HepG2 (cell line): ENCODE data around the gene SLTM. TPM values are rescaled to one million over a fixed set of nuclear protein-coding genes. Genes with fewer than 3 reads are reported as not detected.
"Not testable (repeated sequence)": the region's sequence is repeated elsewhere in the genome, so short reads cannot be mapped to it uniquely, and the experiment has no call there.

Source experiments
- ATAC-seq: fragments of 200-7000 bp; cut with Tn5 transposase; 3 replicates; pipeline ENCODE4 v1.9.1; 2020; ENCODE audit warnings: mild to moderate bottlenecking, moderate library complexity
- BruUV-seq: library from RNA; stranded (reverse); fragments of 400-500 nt; replicated peaks from 2 replicates; lab custom pipeline; 2021; lab: Mats Ljungman, UMichigan
- CTCF ChIA-PET: fragments of 300-600 bp; formaldehyde crosslinking; extraction: SDS; loops from one replicate; lab custom pipeline; 2021; ENCODE audit warnings: low total read pairs, inconsistent platforms, low intra/inter-chr PET ratio; lab: Yijun Ruan, JAX
- POLR2A ChIA-PET: fragments of 350-600 bp; sonication (Branson Sonifier 250); formaldehyde crosslinking; loops from one replicate; lab custom pipeline; 2020; ENCODE audit warnings: antibody characterized with exemption, inconsistent platforms; lab: Yijun Ruan, JAX
- DNase-seq: peaks from one replicate; pipeline ENCODE4 v3.0.0-alpha.2; 2015; ENCODE audit warnings: low spot score
- FAIRE-seq: peaks from 3 replicates; lab custom pipeline; 2011; peaks lifted over from hg19 to GRCh38; lab: Jason Lieb, UNC
- H2AFZ ChIP-seq: one replicate; pipeline ENCODE4 v1.6.1; 2011; ENCODE audit warnings: low read length, inconsistent platforms
- H3K27ac ChIP-seq: fragments of 300-600 bp; 3 replicates; pipeline ENCODE4 v1.8.0; 2011; ENCODE audit warnings: mixed run types, mild to moderate bottlenecking, mixed read lengths, low read length, inconsistent platforms; ENCODE audit not compliant: insufficient read depth; ENCODE audit errors: extremely low read length
- H3K27me3 ChIP-seq, 2 experiments: fragments of 200-600 bp in 1 of 2; 2 replicates in 1 of 2; 3 replicates in 1 of 2; pipeline versions ENCODE4 v1.6.0 to v1.8.0; 2011; ENCODE audit warnings: low read length in 2 of 2, mild to moderate bottlenecking in 2 of 2, moderate library complexity in 2 of 2, inconsistent platforms in 1 of 2; ENCODE audit not compliant: insufficient read depth in 2 of 2, control insufficient read depth in 1 of 2
- H3K36me3 ChIP-seq, 2 experiments: fragments of 200-600 bp in 1 of 2; replicated peaks in 1 of 2; 2 replicates in 1 of 2; 3 replicates in 1 of 2; pipeline versions ENCODE4 v1.5.1 to v1.8.0; 2011; ENCODE audit warnings: low read length in 2 of 2, inconsistent platforms in 1 of 2; ENCODE audit not compliant: insufficient read depth in 2 of 2, control insufficient read depth in 1 of 2
- H3K4me1 ChIP-seq: 2 replicates; pipeline ENCODE4 v1.5.1; 2012; ENCODE audit warnings: low read length, inconsistent platforms; ENCODE audit not compliant: insufficient read depth
- H3K4me2 ChIP-seq: 2 replicates; pipeline ENCODE4 v1.6.0; 2011; ENCODE audit warnings: low read depth, low read length, inconsistent platforms
- H3K4me3 ChIP-seq, 3 experiments: fragments of 200-600 bp in 1 of 3; sonication (generic), shearing (Covaris generic) in 1 of 3; replicated peaks in 1 of 3; 2 replicates each; pipeline ENCODE4 v1.5.1; 2011 to 2016; ENCODE audit warnings: low read length in 3 of 3, inconsistent platforms in 2 of 3, low read depth in 2 of 3, mild to moderate bottlenecking in 2 of 3, control low read depth in 1 of 3, mixed read lengths in 1 of 3; ENCODE audit not compliant: insufficient read depth in 1 of 3
- H3K79me2 ChIP-seq: one replicate; pipeline ENCODE4 v1.6.1; 2011; ENCODE audit warnings: low read length, inconsistent platforms; ENCODE audit not compliant: insufficient read depth
- H3K9ac ChIP-seq: 2 replicates; pipeline ENCODE4 v1.6.0; 2011; ENCODE audit warnings: mild to moderate bottlenecking, low read depth, low read length, inconsistent platforms; ENCODE audit not compliant: insufficient read depth
- H3K9me3 ChIP-seq: 2 replicates; pipeline ENCODE4 v1.5.1; 2012; ENCODE audit warnings: mild to moderate bottlenecking, low read length
- H4K20me1 ChIP-seq: 2 replicates; pipeline ENCODE4 v1.6.0; 2011; ENCODE audit warnings: inconsistent platforms, mild to moderate bottlenecking, low read length, moderate library complexity; ENCODE audit not compliant: insufficient read depth
- KLF11 ChIP-seq: IDR thresholded peaks from 2 replicates; pipeline ENCODE4 v1.6.1; 2016; ENCODE audit warnings: missing compliant biosample characterization
- PHF21A ChIP-seq: sonication (generic); formaldehyde crosslinking; IDR thresholded peaks from 2 replicates; pipeline ENCODE4 v1.5.0; 2020; ENCODE audit warnings: mild to moderate bottlenecking, missing genetic modification reagents
- RARG ChIP-seq: sonication (generic); formaldehyde crosslinking; IDR thresholded peaks from 2 replicates; pipeline ENCODE4 v1.4.0; 2020; ENCODE audit warnings: low read depth, mild to moderate bottlenecking, missing genetic modification reagents
- SALL2 ChIP-seq: sonication (generic); formaldehyde crosslinking; IDR thresholded peaks from 2 replicates; pipeline ENCODE4 v1.8.1; 2023; ENCODE audit warnings: mild to moderate bottlenecking, missing genetic modification reagents, inconsistent platforms
- ZNF121 ChIP-seq: sonication (generic); formaldehyde crosslinking; IDR thresholded peaks from 2 replicates; pipeline ENCODE4 v1.5.0; 2020; ENCODE audit warnings: mild to moderate bottlenecking, missing genetic modification reagents
- ZSCAN12 ChIP-seq: sonication (generic); formaldehyde crosslinking; IDR thresholded peaks from 2 replicates; pipeline ENCODE4 v1.9.0; 2021; ENCODE audit warnings: mild to moderate bottlenecking, missing genetic modification reagents
- WGBS: methylation state at CpG from one replicate; pipeline ENCODE4 v1.1.6; 2017; ENCODE audit warnings: low lambda C conversion rate; 5-methylcytosine and 5-hydroxymethylcytosine counted together
- in situ Hi-C: cut with HindIII; loops from 2 replicates; pipeline ENCODE4 v1.10.0; 2017; ENCODE audit warnings: low pct_unique_long_range_greater_than_20kb; ENCODE audit not compliant: extremely low pct_ligation_motif_present
- intact Hi-C: fragments of 100-400 bp; cut with micrococcal nuclease; formaldehyde crosslinking; loops from one replicate; pipeline ENCODE4 v1.10.0; 2022; ENCODE audit not compliant: unreplicated experiment
- polyA plus RNA-seq, 8 experiments: library from polyadenylated mRNA; depleted of rRNA in 3 of 8; stranded (reverse) in 7 of 8; unstranded in 1 of 8; fragments of >200 nt; fragmentation: Illumina TruSeq in 4 of 8; extraction: Trizol in 4 of 8; gene quantifications; 2 replicates each; pipeline versions ENCODE4 v1.2.1 to v1.2.3, GENCODE V29; 2011 to 2016; ENCODE audit warnings: low read depth in 4 of 8, missing spikeins in 1 of 8, mixed read lengths in 1 of 8; ENCODE audit not compliant: insufficient read depth in 1 of 8
- total RNA-seq, 5 experiments: library from RNA; depleted of rRNA; stranded (reverse); fragments of >200 nt; fragmentation: Illumina TruSeq; extraction: Trizol; gene quantifications; 2 replicates each; pipeline ENCODE4 v1.2.3, GENCODE V29; 2016; ENCODE audit warnings: low read depth in 1 of 5

The SLTM gene
- total and polyA plus RNA-seq, 2 of the 13 experiments (the other 11 are each of a cell fraction or from before 2014, with no cell fraction given): 22.0 to 64.2 TPM

DNA sequence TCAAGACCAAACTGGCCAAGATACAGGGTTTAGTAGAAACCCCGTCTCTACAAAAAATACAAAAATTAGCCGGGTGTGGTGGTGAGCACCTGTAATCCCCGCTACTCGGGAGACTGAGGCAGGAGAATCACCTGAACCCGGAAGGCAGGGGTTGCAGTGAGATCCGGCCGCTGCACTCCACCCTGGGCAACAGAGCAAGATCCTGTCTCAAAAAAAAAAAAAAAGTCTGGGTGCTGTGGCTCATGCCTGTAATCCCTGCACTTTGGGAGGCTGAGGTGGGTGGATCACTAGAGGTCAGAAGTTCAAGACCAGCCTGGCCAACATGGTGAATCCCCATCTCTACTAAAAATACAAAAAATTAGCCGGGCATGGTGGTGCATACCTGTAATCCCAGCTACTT is 1.5 kb upstream of the SLTM start:
- H3K9me3 ChIP-seq, H4K20me1 ChIP-seq, H3K27me3 ChIP-seq, ATAC-seq, FAIRE-seq, DNase-seq, H3K36me3 ChIP-seq, POLR2A ChIA-PET, BruUV-seq, H3K27ac ChIP-seq, in situ Hi-C loops: not testable (repeated sequence)
- intact Hi-C loops: loop anchor here (5.0 kb wide), 1 partner anchor 68 kb away; no protein-coding TSS in a partner anchor
- Histone ChIP-seq H3K4me2 (peak overlapping the region; percentile 94), H2AFZ (peak overlapping the region; percentile 96), H3K4me1 (peaks cover 22% of the 10 kb centered on the region), H3K9ac (peak overlapping the region; percentile 100; the same call in 1 of the 2 replicates), H3K4me3 (0 out of 6 replicates have a peak overlapping the region, but pooled peaks of 1 of the 3 experiments have one; percentile 94), H3K79me2 (peaks cover 32% of the 10 kb centered on the region)
- WGBS: 91% methylated on average over 8 of the region's 8 CpGs
- CTCF ChIA-PET: interaction anchor here (0.6 kb wide), 1 partner anchor 55 kb away, joined by 4 read pairs; no protein-coding TSS in a partner anchor
- TF ChIP-seq ZNF121: peak; percentile 33; the same call in 1 of the 2 replicates

- DNase-seq (no peak), FAIRE-seq (no peak), ATAC-seq (no peak)
- Histone ChIP-seq H3K27me3 (no peaks in the 10 kb centered on the region; a peak in 1 of 5 replicates), H3K9me3 (no peaks in the 10 kb centered on the region), H3K27ac (peak overlapping the region; percentile 99), H3K4me3 (peak overlapping the region; percentile 68 to 94 (median 76); a peak in 5 of 6 replicates), H3K4me1 (peaks cover 25% of the 10 kb centered on the region), H3K9ac (peak overlapping the region; percentile 100), H3K4me2 (peak overlapping the region; percentile 94), H2AFZ (peak overlapping the region; percentile 96), H3K79me2 (peaks cover 37% of the 10 kb centered on the region), H4K20me1 (0 out of 2 replicates have a peak, but pooled peaks cover 5% of the 10 kb centered on the region), H3K36me3 (no peaks in the 10 kb centered on the region)
- in situ Hi-C loops: no loop called here
- WGBS: 35% methylated on average over 4 of the region's 4 CpGs
- intact Hi-C loops: loop anchor here (5.0 kb wide), 1 partner anchor 67 kb away; no protein-coding TSS in a partner anchor
- BruUV-seq: no TSS peak
- TF ChIP-seq KLF11 (CRISPR knock-in tag) (no peak), SALL2 (CRISPR knock-in tag) (no peak), RARG (CRISPR knock-in tag) (no peak), ZSCAN12 (no peak), PHF21A (CRISPR knock-in tag) (no peak)
- POLR2A ChIA-PET: interaction anchor here (0.9 kb wide), 1 partner anchor 164 kb away, joined by 3 read pairs; the partner anchor contains the start of gene MINDY2
- CTCF ChIA-PET: interaction anchor here (0.6 kb wide), 1 partner anchor 55 kb away, joined by 4 read pairs; no protein-coding TSS in a partner anchor
Observed at GRCh38 chr15:58934521-58934920, 1.0 kb upstream of the SLTM start.
